HepG2 (cell line): Measurements from ENCODE around the gene ABCA13. TPM values are rescaled to one million over a fixed set of nuclear protein-coding genes. Genes with fewer than 3 reads are reported as not detected.

Experiments
- ATAC-seq: fragments of 200-7000 bp; cut with Tn5 transposase; 3 replicates; pipeline ENCODE4 v1.9.1; 2020; ENCODE audit warnings: mild to moderate bottlenecking, moderate library complexity
- BruUV-seq: library from RNA; stranded (reverse); fragments of 400-500 nt; replicated peaks from 2 replicates; lab custom pipeline; 2021; lab: Mats Ljungman, UMichigan
- CTCF ChIA-PET: fragments of 300-600 bp; formaldehyde crosslinking; extraction: SDS; loops from one replicate; lab custom pipeline; 2021; ENCODE audit warnings: low total read pairs, inconsistent platforms, low intra/inter-chr PET ratio; lab: Yijun Ruan, JAX
- POLR2A ChIA-PET: fragments of 350-600 bp; sonication (Branson Sonifier 250); formaldehyde crosslinking; loops from one replicate; lab custom pipeline; 2020; ENCODE audit warnings: antibody characterized with exemption, inconsistent platforms; lab: Yijun Ruan, JAX
- DNase-seq: peaks from one replicate; pipeline ENCODE4 v3.0.0-alpha.2; 2015; ENCODE audit warnings: low spot score
- FAIRE-seq: peaks from 3 replicates; lab custom pipeline; 2011; peaks lifted over from hg19 to GRCh38; lab: Jason Lieb, UNC
- H2AFZ ChIP-seq: one replicate; pipeline ENCODE4 v1.6.1; 2011; ENCODE audit warnings: low read length, inconsistent platforms
- H3K27ac ChIP-seq: fragments of 300-600 bp; 3 replicates; pipeline ENCODE4 v1.8.0; 2011; ENCODE audit warnings: mixed run types, mild to moderate bottlenecking, mixed read lengths, low read length, inconsistent platforms; ENCODE audit not compliant: insufficient read depth; ENCODE audit errors: extremely low read length
- H3K27me3 ChIP-seq, 2 experiments: fragments of 200-600 bp in 1 of 2; 2 replicates in 1 of 2; 3 replicates in 1 of 2; pipeline versions ENCODE4 v1.6.0 to v1.8.0; 2011; ENCODE audit warnings: low read length in 2 of 2, mild to moderate bottlenecking in 2 of 2, moderate library complexity in 2 of 2, inconsistent platforms in 1 of 2; ENCODE audit not compliant: insufficient read depth in 2 of 2, control insufficient read depth in 1 of 2
- H3K36me3 ChIP-seq, 2 experiments: fragments of 200-600 bp in 1 of 2; replicated peaks in 1 of 2; 2 replicates in 1 of 2; 3 replicates in 1 of 2; pipeline versions ENCODE4 v1.5.1 to v1.8.0; 2011; ENCODE audit warnings: low read length in 2 of 2, inconsistent platforms in 1 of 2; ENCODE audit not compliant: insufficient read depth in 2 of 2, control insufficient read depth in 1 of 2
- H3K4me1 ChIP-seq: 2 replicates; pipeline ENCODE4 v1.5.1; 2012; ENCODE audit warnings: low read length, inconsistent platforms; ENCODE audit not compliant: insufficient read depth
- H3K4me2 ChIP-seq: 2 replicates; pipeline ENCODE4 v1.6.0; 2011; ENCODE audit warnings: low read depth, low read length, inconsistent platforms
- H3K4me3 ChIP-seq, 3 experiments: fragments of 200-600 bp in 1 of 3; sonication (generic), shearing (Covaris generic) in 1 of 3; replicated peaks in 1 of 3; 2 replicates each; pipeline ENCODE4 v1.5.1; 2011 to 2016; ENCODE audit warnings: low read length in 3 of 3, inconsistent platforms in 2 of 3, low read depth in 2 of 3, mild to moderate bottlenecking in 2 of 3, control low read depth in 1 of 3, mixed read lengths in 1 of 3; ENCODE audit not compliant: insufficient read depth in 1 of 3
- H3K79me2 ChIP-seq: one replicate; pipeline ENCODE4 v1.6.1; 2011; ENCODE audit warnings: low read length, inconsistent platforms; ENCODE audit not compliant: insufficient read depth
- H3K9ac ChIP-seq: 2 replicates; pipeline ENCODE4 v1.6.0; 2011; ENCODE audit warnings: mild to moderate bottlenecking, low read depth, low read length, inconsistent platforms; ENCODE audit not compliant: insufficient read depth
- H3K9me3 ChIP-seq: 2 replicates; pipeline ENCODE4 v1.5.1; 2012; ENCODE audit warnings: mild to moderate bottlenecking, low read length
- H4K20me1 ChIP-seq: 2 replicates; pipeline ENCODE4 v1.6.0; 2011; ENCODE audit warnings: inconsistent platforms, mild to moderate bottlenecking, low read length, moderate library complexity; ENCODE audit not compliant: insufficient read depth
- AGO1 ChIP-seq: fragments of 200-400 bp; formaldehyde crosslinking; IDR thresholded peaks from 2 replicates; pipeline ENCODE4 v1.6.1; 2017; ENCODE audit warnings: mild to moderate bottlenecking, low read depth, low read length, moderate library complexity; ENCODE audit not compliant: poor library complexity, severe bottlenecking
- AKAP8 ChIP-seq: sonication (generic); formaldehyde crosslinking; IDR thresholded peaks from 2 replicates; pipeline ENCODE4 v1.5.1; 2020; ENCODE audit warnings: mild to moderate bottlenecking, missing genetic modification reagents
- CHCHD3 ChIP-seq: sonication (generic); formaldehyde crosslinking; IDR thresholded peaks from 2 replicates; pipeline ENCODE4 v1.8.0; 2022; ENCODE audit warnings: mild to moderate bottlenecking, missing genetic modification reagents, moderate library complexity
- CTCF ChIP-seq: sonication (generic); formaldehyde crosslinking; IDR thresholded peaks from 2 replicates; pipeline ENCODE4 v1.5.0; 2020; ENCODE audit warnings: mild to moderate bottlenecking, missing genetic modification reagents, moderate library complexity
- FOXA3 ChIP-seq: IDR thresholded peaks from 2 replicates; pipeline ENCODE4 v1.6.1; 2016; ENCODE audit warnings: missing genetic modification reagents, missing compliant biosample characterization
- HOXA9 ChIP-seq: sonication (generic); formaldehyde crosslinking; IDR thresholded peaks from 2 replicates; pipeline ENCODE4 v1.8.1; 2022; ENCODE audit warnings: missing genetic modification reagents, mild to moderate bottlenecking, moderate library complexity, borderline replicate concordance
- KAT7 ChIP-seq: IDR thresholded peaks from 2 replicates; pipeline ENCODE4 v1.6.1; 2018; ENCODE audit warnings: borderline replicate concordance, missing compliant biosample characterization
- NFKBIZ ChIP-seq: IDR thresholded peaks from 2 replicates; pipeline ENCODE4 v1.6.1; 2018; ENCODE audit warnings: missing genetic modification reagents, missing compliant biosample characterization
- PITX1 ChIP-seq: sonication (generic); formaldehyde crosslinking; IDR thresholded peaks from 2 replicates; pipeline ENCODE4 v1.5.1; 2020; ENCODE audit warnings: mild to moderate bottlenecking, missing genetic modification reagents
- ZNF33A ChIP-seq: sonication (generic); formaldehyde crosslinking; IDR thresholded peaks from 2 replicates; pipeline ENCODE4 v1.5.1; 2020; ENCODE audit warnings: missing genetic modification reagents, mild to moderate bottlenecking, moderate library complexity, borderline replicate concordance
- ZNF572 ChIP-seq: sonication (generic); formaldehyde crosslinking; IDR thresholded peaks from 2 replicates; pipeline ENCODE4 v1.5.1; 2020; ENCODE audit warnings: mild to moderate bottlenecking, missing genetic modification reagents
- ZNF660 ChIP-seq: sonication (generic); formaldehyde crosslinking; IDR thresholded peaks from 2 replicates; pipeline ENCODE4 v1.5.1; 2020; ENCODE audit warnings: mild to moderate bottlenecking, low read depth, missing genetic modification reagents, borderline replicate concordance
- ZSCAN12 ChIP-seq: sonication (generic); formaldehyde crosslinking; IDR thresholded peaks from 2 replicates; pipeline ENCODE4 v1.9.0; 2021; ENCODE audit warnings: mild to moderate bottlenecking, missing genetic modification reagents
- WGBS: methylation state at CpG from one replicate; pipeline ENCODE4 v1.1.6; 2017; ENCODE audit warnings: low lambda C conversion rate; 5-methylcytosine and 5-hydroxymethylcytosine counted together
- in situ Hi-C: cut with HindIII; loops from 2 replicates; pipeline ENCODE4 v1.10.0; 2017; ENCODE audit warnings: low pct_unique_long_range_greater_than_20kb; ENCODE audit not compliant: extremely low pct_ligation_motif_present
- intact Hi-C: fragments of 100-400 bp; cut with micrococcal nuclease; formaldehyde crosslinking; loops from one replicate; pipeline ENCODE4 v1.10.0; 2022; ENCODE audit not compliant: unreplicated experiment
- polyA plus RNA-seq, 8 experiments: library from polyadenylated mRNA; depleted of rRNA in 3 of 8; stranded (reverse) in 7 of 8; unstranded in 1 of 8; fragments of >200 nt; fragmentation: Illumina TruSeq in 4 of 8; extraction: Trizol in 4 of 8; gene quantifications; 2 replicates each; pipeline versions ENCODE4 v1.2.1 to v1.2.3, GENCODE V29; 2011 to 2016; ENCODE audit warnings: low read depth in 4 of 8, missing spikeins in 1 of 8, mixed read lengths in 1 of 8; ENCODE audit not compliant: insufficient read depth in 1 of 8
- total RNA-seq, 5 experiments: library from RNA; depleted of rRNA; stranded (reverse); fragments of >200 nt; fragmentation: Illumina TruSeq; extraction: Trizol; gene quantifications; 2 replicates each; pipeline ENCODE4 v1.2.3, GENCODE V29; 2016; ENCODE audit warnings: low read depth in 1 of 5
- TF ChIP-seq, protein P1 (sequence below): sonication (generic); formaldehyde crosslinking; IDR thresholded peaks from 2 replicates; pipeline ENCODE4 v1.5.1; 2020; ENCODE audit warnings: missing genetic modification reagents, mild to moderate bottlenecking, borderline replicate concordance
- TF ChIP-seq, protein P2 (sequence below), 2 experiments: sonication (generic) in 1 of 2; formaldehyde crosslinking in 1 of 2; IDR thresholded peaks; 2 replicates each; pipeline versions ENCODE4 v1.4.0 to v1.6.1; 2018 to 2020; ENCODE audit warnings: missing genetic modification reagents in 2 of 2, borderline replicate concordance in 1 of 2, low read depth in 1 of 2, mild to moderate bottlenecking in 1 of 2, missing biosample characterization in 1 of 2
- TF ChIP-seq, protein P3 (sequence below): sonication (generic); formaldehyde crosslinking; IDR thresholded peaks from 2 replicates; pipeline ENCODE4 v1.8.0; 2022; ENCODE audit warnings: missing genetic modification reagents, mild to moderate bottlenecking, borderline replicate concordance

Gene ABCA13
- total and polyA plus RNA-seq, 2 of the 13 experiments (the other 11 are each of a cell fraction or from before 2014, with no cell fraction given): 0.03 TPM; not detected in 1

- TF ChIP-seq, protein P1, sequence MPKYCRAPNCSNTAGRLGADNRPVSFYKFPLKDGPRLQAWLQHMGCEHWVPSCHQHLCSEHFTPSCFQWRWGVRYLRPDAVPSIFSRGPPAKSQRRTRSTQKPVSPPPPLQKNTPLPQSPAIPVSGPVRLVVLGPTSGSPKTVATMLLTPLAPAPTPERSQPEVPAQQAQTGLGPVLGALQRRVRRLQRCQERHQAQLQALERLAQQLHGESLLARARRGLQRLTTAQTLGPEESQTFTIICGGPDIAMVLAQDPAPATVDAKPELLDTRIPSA (CRISPR knock-in tag): no peak
- TF ChIP-seq KAT7: no peak
- TF ChIP-seq AKAP8: no peak
- TF ChIP-seq CHCHD3: no peak
- TF ChIP-seq, protein P2, sequence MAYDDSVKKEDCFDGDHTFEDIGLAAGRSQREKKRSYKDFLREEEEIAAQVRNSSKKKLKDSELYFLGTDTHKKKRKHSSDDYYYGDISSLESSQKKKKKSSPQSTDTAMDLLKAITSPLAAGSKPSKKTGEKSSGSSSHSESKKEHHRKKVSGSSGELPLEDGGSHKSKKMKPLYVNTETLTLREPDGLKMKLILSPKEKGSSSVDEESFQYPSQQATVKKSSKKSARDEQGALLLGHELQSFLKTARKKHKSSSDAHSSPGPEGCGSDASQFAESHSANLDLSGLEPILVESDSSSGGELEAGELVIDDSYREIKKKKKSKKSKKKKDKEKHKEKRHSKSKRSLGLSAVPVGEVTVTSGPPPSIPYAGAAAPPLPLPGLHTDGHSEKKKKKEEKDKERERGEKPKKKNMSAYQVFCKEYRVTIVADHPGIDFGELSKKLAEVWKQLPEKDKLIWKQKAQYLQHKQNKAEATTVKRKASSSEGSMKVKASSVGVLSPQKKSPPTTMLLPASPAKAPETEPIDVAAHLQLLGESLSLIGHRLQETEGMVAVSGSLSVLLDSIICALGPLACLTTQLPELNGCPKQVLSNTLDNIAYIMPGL (CRISPR knock-in tag; IDR thresholded peaks at IDR 0.05; ENCODE audit: borderline replicate concordance in 1 of 2, low read depth in 1 of 2): no peak
- no peak for TF ChIP-seq CTCF (CRISPR knock-in tag)
- TF ChIP-seq ZNF572 (CRISPR knock-in tag): no peak
Observed at GRCh38 chr7:48419401-48419800, 248.1 kb downstream of the ABCA13 start (continued).

DNA sequence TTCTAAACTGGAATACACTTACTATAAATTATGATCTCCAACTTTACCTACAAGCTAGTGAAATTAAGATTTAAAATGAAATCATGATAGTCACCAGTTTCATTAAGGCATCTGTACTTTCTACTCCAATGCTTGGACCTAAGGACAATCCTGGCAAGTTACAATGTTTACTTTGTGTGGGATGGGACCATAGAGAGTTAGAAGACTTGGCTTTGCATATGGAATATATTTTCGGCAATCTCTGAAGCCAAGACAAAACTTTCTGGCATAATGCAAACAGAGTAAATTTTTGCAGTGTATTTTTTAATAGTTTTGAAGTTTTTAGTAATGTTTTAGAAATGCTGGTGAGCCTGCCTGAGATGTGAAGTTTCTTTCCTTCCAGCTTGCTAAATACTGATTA is 248.9 kb downstream of the ABCA13 start:
- Histone ChIP-seq H3K27ac (no peak overlapping the region), H3K9ac (no peak overlapping the region), H3K36me3 (no peaks in the 10 kb centered on the region), H3K9me3 (no peaks in the 10 kb centered on the region), H3K4me2 (no peak overlapping the region), H3K79me2 (no peaks in the 10 kb centered on the region), H3K4me1 (no peaks in the 10 kb centered on the region), H3K27me3 (no peaks in the 10 kb centered on the region), H3K4me3 (no peak overlapping the region), H4K20me1 (no peaks in the 10 kb centered on the region), H2AFZ (no peak overlapping the region)
- no peak for DNase-seq
- FAIRE-seq: no peak
- ChIA-PET CTCF (no interaction called here), POLR2A (no interaction called here)
- BruUV-seq: no TSS peak
- WGBS: 0% methylated on average over 1 of the region's 1 CpG
- ATAC-seq: no peak
- intact Hi-C loops (no loop called here), in situ Hi-C loops (no loop called here)
- TF ChIP-seq HOXA9 (CRISPR knock-in tag): no peak
- no peak for TF ChIP-seq ZNF33A (CRISPR knock-in tag)
- TF ChIP-seq AGO1: no peak
- TF ChIP-seq PITX1 (CRISPR knock-in tag): no peak
- TF ChIP-seq ZNF660 (CRISPR knock-in tag): no peak
- TF ChIP-seq, protein P3, sequence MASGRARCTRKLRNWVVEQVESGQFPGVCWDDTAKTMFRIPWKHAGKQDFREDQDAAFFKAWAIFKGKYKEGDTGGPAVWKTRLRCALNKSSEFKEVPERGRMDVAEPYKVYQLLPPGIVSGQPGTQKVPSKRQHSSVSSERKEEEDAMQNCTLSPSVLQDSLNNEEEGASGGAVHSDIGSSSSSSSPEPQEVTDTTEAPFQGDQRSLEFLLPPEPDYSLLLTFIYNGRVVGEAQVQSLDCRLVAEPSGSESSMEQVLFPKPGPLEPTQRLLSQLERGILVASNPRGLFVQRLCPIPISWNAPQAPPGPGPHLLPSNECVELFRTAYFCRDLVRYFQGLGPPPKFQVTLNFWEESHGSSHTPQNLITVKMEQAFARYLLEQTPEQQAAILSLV (CRISPR knock-in tag): no peak
- no peak for TF ChIP-seq NFKBIZ (CRISPR knock-in tag)
- TF ChIP-seq ZSCAN12 (CRISPR knock-in tag): no peak
- no peak for TF ChIP-seq FOXA3 (CRISPR knock-in tag)
